ENCODE results near the gene ACKR3. TPM values are rescaled to one million over a fixed set of nuclear protein-coding genes. Genes with fewer than 3 reads are reported as not detected.

The ACKR3 gene
- total RNA-seq, 3 donors from 2014 or later: 15.1 to 39.4 (median 23.6) TPM

DNA sequence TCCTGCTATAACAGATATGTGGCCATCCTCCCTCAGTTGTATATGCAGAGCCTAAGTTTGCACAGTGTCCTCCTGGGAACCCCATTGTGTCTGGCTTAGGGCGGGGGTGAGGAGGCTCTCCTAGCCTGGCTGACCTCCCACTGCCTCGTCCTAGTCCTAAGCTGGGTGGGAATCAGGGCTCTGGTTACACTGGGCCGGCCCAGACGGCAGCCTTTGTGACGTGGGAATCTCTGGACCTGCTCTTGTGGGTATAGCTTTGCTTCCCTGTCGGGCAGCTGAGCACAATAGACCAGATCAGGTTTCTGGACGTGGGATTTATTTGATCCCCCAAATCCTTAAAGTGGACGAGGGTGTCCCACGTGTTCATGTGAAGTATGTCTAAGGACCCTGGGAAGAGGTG is 2.9 kb downstream of the ACKR3 start:
- Histone ChIP-seq H3K4me1 (no peaks in the 10 kb centered on the region), H3K9me3 (no peaks in the 10 kb centered on the region), H3K36me3 (no peaks in the 10 kb centered on the region), H3K4me3 (peak overlapping the region in 2 of 3 donors; percentile 45 to 54), H3K27me3 (no peaks in the 10 kb centered on the region), H3K27ac (peak overlapping the region in 1 of 2 donors; percentile 11)
- TF ChIP-seq POLR2A (IDR thresholded peaks at IDR 0.05): no peak
- no peak for TF ChIP-seq CTCF (IDR thresholded peaks at IDR 0.05)
- no peak for TF ChIP-seq POLR2AphosphoS5 (IDR thresholded peaks at IDR 0.05)
- intact Hi-C loops (cut with DNase I; ENCODE audit: low total_unique reads): no loop called here
- DNase-seq (ENCODE audit: low spot score in 2 of 2): no peak

- H3K9me3 ChIP-seq: no peaks in the 10 kb centered on the region
- no peaks in the 10 kb centered on the region for H3K4me1 ChIP-seq
- DNase-seq (ENCODE audit: low spot score in 2 of 2): no peak
- TF ChIP-seq CTCF (IDR thresholded peaks at IDR 0.05) (no peak), POLR2A (IDR thresholded peaks at IDR 0.05) (no peak), POLR2AphosphoS5 (IDR thresholded peaks at IDR 0.05) (no peak)
- no peaks in the 10 kb centered on the region for H3K27me3 ChIP-seq
- peak overlapping the region in 2 of 3 donors; percentile 17 to 54 for H3K4me3 ChIP-seq
- H3K36me3 ChIP-seq: no peaks in the 10 kb centered on the region
- H3K27ac ChIP-seq: no peak overlapping the region
- intact Hi-C loops (cut with DNase I; ENCODE audit: low total_unique reads): no loop called here
Observed at GRCh38 chr2:236573066-236573929, 3.7 kb downstream of the ACKR3 start.

GRCh38 chr2:236574000-236574399 is 4.4 kb downstream of the ACKR3 start:
- Histone ChIP-seq H3K27ac (no peak overlapping the region), H3K36me3 (no peaks in the 10 kb centered on the region), H3K4me1 (no peaks in the 10 kb centered on the region), H3K27me3 (no peaks in the 10 kb centered on the region), H3K9me3 (no peaks in the 10 kb centered on the region), H3K4me3 (peak overlapping the region in 2 of 3 donors; percentile 17 to 54)
- intact Hi-C loops (cut with DNase I; ENCODE audit: low total_unique reads): no loop called here
- TF ChIP-seq POLR2A (IDR thresholded peaks at IDR 0.05) (no peak), POLR2AphosphoS5 (IDR thresholded peaks at IDR 0.05) (no peak), CTCF (IDR thresholded peaks at IDR 0.05) (no peak)
- DNase-seq (ENCODE audit: low spot score in 2 of 2): no peak

DNA sequence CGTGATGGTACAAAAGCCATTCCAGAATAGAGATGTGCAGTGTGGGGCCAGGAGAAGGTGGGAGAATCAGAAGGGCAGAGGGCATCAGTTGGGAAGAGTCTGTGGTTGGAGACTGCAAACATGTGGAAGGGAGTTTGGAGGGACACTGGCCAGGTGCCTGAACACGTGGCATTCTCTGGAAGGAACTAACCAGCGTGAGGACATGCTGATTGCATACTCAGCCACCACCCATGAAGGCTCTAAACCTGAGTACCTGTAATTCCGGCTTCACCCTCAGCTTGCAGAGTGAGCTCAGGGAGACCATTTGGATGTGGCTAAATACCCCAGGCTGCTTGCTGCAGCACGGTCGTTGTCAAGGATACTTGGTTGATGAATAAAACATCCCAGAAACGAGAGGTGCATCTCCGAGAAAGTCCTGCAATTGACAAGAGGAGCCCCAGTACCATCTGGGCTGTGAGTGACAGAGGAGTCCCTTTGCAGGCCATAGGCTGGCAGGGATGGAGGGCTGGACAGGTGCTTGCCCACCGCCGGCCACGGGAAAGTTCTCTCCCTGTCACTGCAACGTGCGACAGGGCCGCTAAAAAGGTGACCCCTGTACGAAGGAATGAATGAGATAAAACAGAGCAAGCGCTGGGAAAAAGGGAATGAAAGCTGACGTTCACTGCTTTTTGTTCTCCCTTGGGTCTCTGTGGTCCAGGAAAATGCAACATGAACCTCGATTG is 5.0 kb downstream of the ACKR3 start:
- TF ChIP-seq POLR2A (IDR thresholded peaks at IDR 0.05) (no peak), POLR2AphosphoS5 (IDR thresholded peaks at IDR 0.05) (no peak), CTCF (IDR thresholded peaks at IDR 0.05) (no peak)
- H3K27ac ChIP-seq: no peak overlapping the region
- H3K9me3 ChIP-seq: no peaks in the 10 kb centered on the region
- intact Hi-C loops (cut with DNase I; ENCODE audit: low total_unique reads): no loop called here
- H3K36me3 ChIP-seq: no peaks in the 10 kb centered on the region
- no peaks in the 10 kb centered on the region for H3K4me1 ChIP-seq
- DNase-seq (ENCODE audit: low spot score in 2 of 2): no peak
- peak overlapping the region in 1 of 3 donors; percentile 54 for H3K4me3 ChIP-seq
- H3K27me3 ChIP-seq: no peaks in the 10 kb centered on the region

DNA sequence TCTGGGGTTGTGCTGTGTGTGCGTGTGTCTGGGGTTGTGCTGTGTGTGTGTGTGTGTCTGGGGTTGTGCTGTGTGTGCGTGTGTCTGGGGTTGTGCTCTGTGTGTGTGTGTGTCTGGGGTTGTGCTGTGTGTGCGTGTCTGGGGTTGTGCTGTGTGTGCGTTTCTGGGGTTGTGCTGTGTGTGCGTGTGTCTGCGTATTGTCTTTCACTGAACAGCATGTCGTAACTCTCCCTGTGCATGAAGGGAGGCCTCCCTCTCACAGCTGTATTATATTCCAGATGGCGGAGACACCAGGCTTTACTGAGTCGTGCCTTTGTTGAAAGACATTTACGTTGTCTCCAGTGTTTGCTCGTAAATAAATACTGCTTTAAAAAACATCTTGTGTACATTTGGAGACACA is 5.9 kb downstream of the ACKR3 start:
- TF ChIP-seq POLR2AphosphoS5 (IDR thresholded peaks at IDR 0.05) (no peak), CTCF (IDR thresholded peaks at IDR 0.05) (no peak), POLR2A (IDR thresholded peaks at IDR 0.05) (no peak)
- DNase-seq (ENCODE audit: low spot score in 2 of 2): no peak
- H3K9me3 ChIP-seq: no peaks in the 10 kb centered on the region
- H3K4me1 ChIP-seq: no peaks in the 10 kb centered on the region
- H3K27ac ChIP-seq: no peak overlapping the region
- no peaks in the 10 kb centered on the region for H3K36me3 ChIP-seq
- intact Hi-C loops (cut with DNase I; ENCODE audit: low total_unique reads): no loop called here
- H3K4me3 ChIP-seq: no peak overlapping the region
- no peaks in the 10 kb centered on the region for H3K27me3 ChIP-seq

Data from breast epithelium (tissue), 4 donors.